Osteocyte (in vitro differentiated cells): ENCODE data around the gene MED23. TPM values are rescaled to one million over a fixed set of nuclear protein-coding genes. Genes with fewer than 3 reads are reported as not detected.

Experiments
- DNase-seq: peaks from one replicate; pipeline ENCODE4 v3.0.0; 2021; ENCODE audit warnings: mixed read lengths; ENCODE audit not compliant: unreplicated experiment; ENCODE audit errors: extremely low spot score
- H3K27ac Mint-ChIP-seq: one replicate; pipeline ENCODE4 v1.8.0; 2021; ENCODE audit warnings: mild to moderate bottlenecking, mixed read lengths; ENCODE audit not compliant: unreplicated experiment
- H3K27me3 Mint-ChIP-seq: one replicate; pipeline ENCODE4 v1.8.0; 2021; ENCODE audit warnings: mixed read lengths; ENCODE audit not compliant: unreplicated experiment
- H3K36me3 Mint-ChIP-seq: one replicate; pipeline ENCODE4 v1.8.0; 2021; ENCODE audit warnings: mixed read lengths; ENCODE audit not compliant: unreplicated experiment
- H3K4me1 Mint-ChIP-seq: one replicate; pipeline ENCODE4 v1.8.0; 2021; ENCODE audit warnings: mixed read lengths; ENCODE audit not compliant: unreplicated experiment
- H3K4me3 Mint-ChIP-seq: one replicate; pipeline ENCODE4 v1.8.0; 2021; ENCODE audit warnings: mild to moderate bottlenecking, moderate library complexity, mixed read lengths; ENCODE audit not compliant: unreplicated experiment
- H3K9me3 Mint-ChIP-seq: one replicate; pipeline ENCODE4 v1.8.0; 2021; ENCODE audit warnings: mixed read lengths; ENCODE audit not compliant: unreplicated experiment
- CTCF ChIP-seq: fragments of 200-600 bp; sonication (generic); IDR thresholded peaks from 2 replicates; pipeline ENCODE4 v1.5.0; 2021; ENCODE audit warnings: antibody characterized with exemption, mild to moderate bottlenecking, moderate library complexity
- long read RNA-seq: library from polyadenylated mRNA; unstranded; transcript quantifications from one replicate; pipeline ENCODE4 v2.0.0, GENCODE V29; 2021
- total RNA-seq: library from RNA; stranded (reverse); gene quantifications from 2 replicates; pipeline ENCODE4 v1.2.1, GENCODE V29; 2021

Gene MED23
- 30.6 and 33.3 TPM in 2 replicates for total RNA-seq
- long read RNA-seq, full-length matches to known transcripts: 2 of 42 reads
- long read RNA-seq, partial matches to known transcripts: 34 of 42 reads
- long read RNA-seq, other reads (novel, unspliced or antisense): 6 of 42 reads

- Mint-ChIP-seq H3K4me3 (peak within 1 kb of the TSS; percentile 100), H3K36me3 (peaks cover 11% of the 10 kb centered on the region), H3K9me3 (no peaks in the 10 kb centered on the region), H3K27me3 (peaks cover 6% of the 10 kb centered on the region), H3K4me1 (peaks cover 20% of the 10 kb centered on the region), H3K27ac (peak within 1 kb of the TSS; percentile 95)
- DNase-seq: peak; percentile 98
- peak; percentile 99 for TF ChIP-seq CTCF
Observed at GRCh38 chr6:131627724-131628682, at the start of gene MED23. Gene MED23 (minus strand): TSS chr6:131628242. CDS start chr6:131628049, 193 bp downstream.

- H3K27me3 Mint-ChIP-seq: peaks cover 6% of the 10 kb centered on the region
- H3K36me3 Mint-ChIP-seq: no peaks in the 10 kb centered on the region
- peaks cover 2% of the 10 kb centered on the region for H3K4me1 Mint-ChIP-seq
- no peak overlapping the region for H3K4me3 Mint-ChIP-seq
- H3K27ac Mint-ChIP-seq: no peak overlapping the region
- no peak for TF ChIP-seq CTCF
- no peak for DNase-seq
- H3K9me3 Mint-ChIP-seq: no peaks in the 10 kb centered on the region
Observed at GRCh38 chr6:131673184-131673583, 45.1 kb upstream of the MED23 start.

GRCh38 chr6:131669891-131670290 lies 41.8 kb upstream of the MED23 start:
- no peak for TF ChIP-seq CTCF
- Mint-ChIP-seq H3K4me3 (no peak overlapping the region), H3K27ac (no peak overlapping the region), H3K9me3 (no peaks in the 10 kb centered on the region), H3K36me3 (no peaks in the 10 kb centered on the region), H3K27me3 (peaks cover 22% of the 10 kb centered on the region), H3K4me1 (peaks cover 2% of the 10 kb centered on the region)
- DNase-seq: no peak

GRCh38 chr6:131663578-131664165 lies 35.6 kb upstream of the MED23 start:
- no peaks in the 10 kb centered on the region for H3K4me1 Mint-ChIP-seq
- no peaks in the 10 kb centered on the region for H3K36me3 Mint-ChIP-seq
- H3K27ac Mint-ChIP-seq: no peak overlapping the region
- DNase-seq: no peak
- peaks cover 25% of the 10 kb centered on the region for H3K27me3 Mint-ChIP-seq
- no peaks in the 10 kb centered on the region for H3K9me3 Mint-ChIP-seq
- TF ChIP-seq CTCF: no peak
- H3K4me3 Mint-ChIP-seq: no peak overlapping the region

GRCh38 chr6:131660195-131660594 lies 32.2 kb upstream of the MED23 start:
- H3K36me3 Mint-ChIP-seq: no peaks in the 10 kb centered on the region
- no peak overlapping the region for H3K27ac Mint-ChIP-seq
- no peak overlapping the region for H3K4me3 Mint-ChIP-seq
- H3K4me1 Mint-ChIP-seq: no peaks in the 10 kb centered on the region
- no peak for TF ChIP-seq CTCF
- H3K9me3 Mint-ChIP-seq: no peaks in the 10 kb centered on the region
- peaks cover 10% of the 10 kb centered on the region for H3K27me3 Mint-ChIP-seq
- no peak for DNase-seq
